Suprapubic skin (tissue), 4 donors: ENCODE results near the gene PTPRN2.

Experiments used
- CTCF ChIP-seq, 2 donors: fragments of 200-600 bp in 1 of 2; fragments of 450-650 bp in 1 of 2; sonication (generic) in 1 of 2; IDR thresholded peaks; one replicate each; pipeline ENCODE4 v1.5.1; 2016 to 2019; ENCODE audit warnings: antibody characterized with exemption in 2 of 2, mild to moderate bottlenecking in 1 of 2, moderate library complexity in 1 of 2
- POLR2A ChIP-seq, 2 donors: fragments of 450-650 bp; IDR thresholded peaks; one replicate each; pipeline ENCODE4 v1.6.1; 2017; ENCODE audit warnings: antibody characterized with exemption in 2 of 2, mild to moderate bottlenecking in 2 of 2, moderate library complexity in 2 of 2
- POLR2AphosphoS5 ChIP-seq, 3 donors: sonication (generic); formaldehyde crosslinking; IDR thresholded peaks; one replicate each; pipeline ENCODE4 v1.6.1; 2017; ENCODE audit warnings: antibody characterized with exemption in 3 of 3

- TF ChIP-seq POLR2A (IDR thresholded peaks at IDR 0.05) (no peak), POLR2AphosphoS5 (IDR thresholded peaks at IDR 0.05) (no peak), CTCF (IDR thresholded peaks at IDR 0.05) (no peak)
Observed at GRCh38 chr7:157951300-157952049, 636.1 kb downstream of the PTPRN2 start.
